Upper lobe of right lung (tissue), 1 donor: Measurements from ENCODE around the gene ZDHHC17. TPM values are rescaled to one million over a fixed set of nuclear protein-coding genes. Genes with fewer than 3 reads are reported as not detected.
A peak's percentile ranks its signal among the peaks of the same experiment; 100 is the strongest.

ENCODE experiments used
- ATAC-seq: fragments of 200-7000 bp; cut with Tn5 transposase; one replicate; pipeline ENCODE4 v1.9.1; 2020; ENCODE audit warnings: mild to moderate bottlenecking, moderate library complexity
- DNase-seq: peaks from one replicate; pipeline ENCODE4 v3.0.0-alpha.2; 2020
- H3K27ac ChIP-seq: fragments of 200-600 bp; one replicate; pipeline ENCODE4 v1.8.0; 2022
- H3K27me3 ChIP-seq: fragments of 200-600 bp; one replicate; pipeline ENCODE4 v1.8.0; 2022; ENCODE audit warnings: mild to moderate bottlenecking
- H3K36me3 ChIP-seq: fragments of 200-600 bp; one replicate; pipeline ENCODE4 v1.8.0; 2022
- H3K4me1 ChIP-seq: fragments of 200-600 bp; one replicate; pipeline ENCODE4 v1.8.0; 2022
- H3K4me3 ChIP-seq: fragments of 200-600 bp; one replicate; pipeline ENCODE4 v1.8.0; 2022; ENCODE audit warnings: mild to moderate bottlenecking
- H3K9me3 ChIP-seq: fragments of 200-600 bp; one replicate; pipeline ENCODE4 v1.8.0; 2022
- CTCF ChIP-seq: fragments of 200-600 bp; IDR thresholded peaks from one replicate; pipeline ENCODE4 v1.8.0; 2022; ENCODE audit warnings: antibody characterized with exemption
- intact Hi-C: fragments of 100-400 bp; cut with DNase I; formaldehyde crosslinking; loops from one replicate; pipeline ENCODE4 v1.11.0; 2022
- long read RNA-seq: library from polyadenylated mRNA; unstranded; transcript quantifications from one replicate; pipeline ENCODE4 v2.0.0, GENCODE V29; 2021
- total RNA-seq: library from RNA; stranded (reverse); fragmentation: NEBNext Ultra II Directional; extraction: Animal tissue kit (Norgen Biotek cat#: 25700); gene quantifications from one replicate; pipeline ENCODE4 v1.2.1, GENCODE V29; 2021
- donor health status: DM: no; HTN: yes; CAD: no; lungs with severe emphysema.

ZDHHC17 gene, protein sequence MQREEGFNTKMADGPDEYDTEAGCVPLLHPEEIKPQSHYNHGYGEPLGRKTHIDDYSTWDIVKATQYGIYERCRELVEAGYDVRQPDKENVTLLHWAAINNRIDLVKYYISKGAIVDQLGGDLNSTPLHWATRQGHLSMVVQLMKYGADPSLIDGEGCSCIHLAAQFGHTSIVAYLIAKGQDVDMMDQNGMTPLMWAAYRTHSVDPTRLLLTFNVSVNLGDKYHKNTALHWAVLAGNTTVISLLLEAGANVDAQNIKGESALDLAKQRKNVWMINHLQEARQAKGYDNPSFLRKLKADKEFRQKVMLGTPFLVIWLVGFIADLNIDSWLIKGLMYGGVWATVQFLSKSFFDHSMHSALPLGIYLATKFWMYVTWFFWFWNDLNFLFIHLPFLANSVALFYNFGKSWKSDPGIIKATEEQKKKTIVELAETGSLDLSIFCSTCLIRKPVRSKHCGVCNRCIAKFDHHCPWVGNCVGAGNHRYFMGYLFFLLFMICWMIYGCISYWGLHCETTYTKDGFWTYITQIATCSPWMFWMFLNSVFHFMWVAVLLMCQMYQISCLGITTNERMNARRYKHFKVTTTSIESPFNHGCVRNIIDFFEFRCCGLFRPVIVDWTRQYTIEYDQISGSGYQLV
- 35.0 TPM for total RNA-seq
- long read RNA-seq, full-length matches to known transcripts, result 17 of 28 reads
- long read RNA-seq, partial matches to known transcripts, result 2 of 28 reads
- long read RNA-seq, other reads (novel, unspliced or antisense), result 9 of 28 reads

DNA sequence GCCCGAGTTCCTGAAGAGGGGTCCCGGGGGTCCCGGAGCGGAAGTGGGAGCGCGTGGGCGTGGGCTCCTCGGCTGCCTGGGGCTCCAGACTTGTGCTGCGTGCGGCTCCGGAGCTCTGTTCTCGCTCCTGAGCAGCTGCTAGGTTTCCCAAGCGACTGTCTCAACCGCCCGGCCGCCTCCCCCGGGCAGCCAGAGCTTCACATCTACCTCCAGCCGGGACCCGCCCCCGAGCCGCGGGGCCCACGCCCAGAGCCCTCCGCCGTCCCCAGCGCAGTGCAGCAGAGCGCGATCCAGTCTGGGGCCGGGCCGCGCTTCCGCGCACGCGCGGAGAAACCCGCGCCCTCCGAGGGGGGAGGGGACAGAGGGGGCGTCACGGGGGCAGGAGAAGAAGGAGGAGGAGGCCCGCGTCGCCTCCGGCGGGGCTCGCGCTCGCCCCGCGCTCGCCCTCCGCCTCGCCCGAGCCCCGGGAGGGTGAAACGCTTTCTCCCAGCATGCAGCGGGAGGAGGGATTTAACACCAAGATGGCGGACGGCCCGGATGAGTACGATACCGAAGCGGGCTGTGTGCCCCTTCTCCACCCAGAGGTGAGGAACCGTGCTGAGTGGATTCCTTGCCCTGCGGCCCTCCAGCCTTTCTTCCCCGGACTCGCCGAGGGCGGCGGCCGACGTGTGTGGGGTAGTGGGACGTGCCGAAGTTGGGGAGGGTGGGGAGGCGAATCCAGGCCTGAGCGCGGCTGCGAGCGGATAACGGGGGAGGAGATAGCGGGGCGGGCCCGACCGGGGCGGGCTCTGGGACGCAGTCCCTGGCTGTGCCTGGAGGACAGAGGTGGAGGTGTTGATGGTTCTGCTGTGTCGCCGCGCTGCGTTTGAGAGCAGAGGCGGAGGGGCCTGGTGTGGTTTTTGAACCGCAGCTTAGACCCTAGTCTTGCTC is at the start of gene ZDHHC17:
Gene ZDHHC17, plus strand, starts transcription at position 370 of the 930 bp plus-strand sequence. Its CDS starts 122 bp downstream, at position 492.
- Histone ChIP-seq H3K27me3 (no peaks in the 10 kb centered on the region), H3K36me3 (no peaks in the 10 kb centered on the region), H3K9me3 (no peaks in the 10 kb centered on the region), H3K4me1 (peaks cover 36% of the 10 kb centered on the region), H3K27ac (peak within 1 kb of the TSS; percentile 98), H3K4me3 (peak within 1 kb of the TSS; percentile 79)
- TF ChIP-seq CTCF, result no peak
- DNase-seq (peak; percentile 97), ATAC-seq (peak; percentile 96)
- intact Hi-C loops, result no loop called here

- DNase-seq (no peak), ATAC-seq (no peak)
- Histone ChIP-seq H3K4me3 (no peak overlapping the region), H3K36me3 (no peaks in the 10 kb centered on the region), H3K9me3 (no peaks in the 10 kb centered on the region), H3K4me1 (no peaks in the 10 kb centered on the region), H3K27ac (no peak overlapping the region), H3K27me3 (no peaks in the 10 kb centered on the region)
- TF ChIP-seq CTCF, result no peak
- intact Hi-C loops, result no loop called here
These were observed 49.5 kb upstream of the ZDHHC17 start for GRCh38 chr12:76714415-76714814.

GRCh38 chr12:76714861-76715260 is 49.1 kb upstream of the ZDHHC17 start:
- DNase-seq (no peak), ATAC-seq (no peak)
- Histone ChIP-seq H3K4me1 (no peaks in the 10 kb centered on the region), H3K36me3 (no peaks in the 10 kb centered on the region), H3K27ac (no peak overlapping the region), H3K9me3 (no peaks in the 10 kb centered on the region), H3K27me3 (no peaks in the 10 kb centered on the region), H3K4me3 (no peak overlapping the region)
- intact Hi-C loops, result no loop called here
- TF ChIP-seq CTCF, result no peak

DNA sequence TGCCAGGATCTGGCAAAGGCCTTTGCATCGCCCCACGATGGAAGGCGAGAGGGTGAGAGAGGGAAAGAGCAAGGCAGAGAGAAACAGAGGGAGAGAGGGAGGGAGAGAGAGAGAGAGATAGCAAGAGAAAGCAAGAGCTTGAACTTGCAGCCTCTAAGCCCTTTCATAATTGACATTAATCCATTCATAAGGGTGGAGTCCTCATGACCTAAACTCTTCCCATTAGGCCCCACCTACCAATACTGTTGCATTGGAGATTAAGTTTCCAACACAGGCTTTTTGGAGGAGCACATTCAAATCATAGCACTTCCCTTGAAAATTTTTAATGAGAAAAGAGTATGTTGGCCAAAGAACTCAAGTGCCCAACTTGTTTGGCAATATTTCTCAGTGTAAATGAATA is 48.6 kb upstream of the ZDHHC17 start:
- H3K27ac ChIP-seq, result no peak overlapping the region
- H3K4me1 ChIP-seq, result no peaks in the 10 kb centered on the region
- no peak for DNase-seq
- ATAC-seq, result no peak
- no peaks in the 10 kb centered on the region for H3K27me3 ChIP-seq
- no peaks in the 10 kb centered on the region for H3K36me3 ChIP-seq
- no peaks in the 10 kb centered on the region for H3K9me3 ChIP-seq
- no peak overlapping the region for H3K4me3 ChIP-seq
- TF ChIP-seq CTCF, result no peak
- intact Hi-C loops, result no loop called here

- Histone ChIP-seq H3K27ac (no peak overlapping the region), H3K4me1 (no peaks in the 10 kb centered on the region), H3K4me3 (no peak overlapping the region), H3K36me3 (no peaks in the 10 kb centered on the region), H3K27me3 (no peaks in the 10 kb centered on the region), H3K9me3 (no peaks in the 10 kb centered on the region)
- ATAC-seq, result no peak
- no peak for DNase-seq
- intact Hi-C loops, result no loop called here
- TF ChIP-seq CTCF, result no peak
These were observed 46.6 kb upstream of the ZDHHC17 start for GRCh38 chr12:76717314-76717713.
